ENCODE measurements around the gene GLDC.

The GLDC gene

GRCh38 chr9:6590772-6591384 lies 54.7 kb downstream of the GLDC start:
- no peak overlapping the region for H3K4me3 ChIP-seq (ENCODE audit: low read length)
- TF ChIP-seq CTCF (conservative IDR thresholded peaks at IDR 0.05; ENCODE audit: low read length), result no peak
- DNase-seq (ENCODE audit: low read depth), result no peak

DNA sequence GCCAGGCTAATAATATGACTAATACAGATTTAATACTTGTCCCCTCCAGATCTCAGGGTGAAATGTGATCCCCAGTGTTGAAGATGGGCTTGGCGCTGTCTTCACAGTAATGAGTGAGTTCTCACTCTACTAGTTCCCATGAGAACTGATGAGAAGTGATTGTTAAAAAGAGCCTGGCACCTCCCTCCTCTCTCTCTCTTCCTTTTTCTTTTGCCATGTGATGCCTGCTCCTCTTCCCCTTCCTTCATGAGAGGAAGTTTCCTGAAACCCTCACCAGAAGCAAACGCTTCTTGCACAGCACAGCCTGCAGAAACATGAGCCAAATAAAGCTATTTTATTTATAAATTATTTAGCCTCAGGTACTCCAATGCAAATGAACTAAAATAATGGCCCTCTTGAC lies 55.2 kb downstream of the GLDC start:
- no peak overlapping the region for H3K4me3 ChIP-seq (ENCODE audit: low read length)
- TF ChIP-seq CTCF (conservative IDR thresholded peaks at IDR 0.05; ENCODE audit: low read length), result no peak
- no peak for DNase-seq (ENCODE audit: low read depth)

DNA sequence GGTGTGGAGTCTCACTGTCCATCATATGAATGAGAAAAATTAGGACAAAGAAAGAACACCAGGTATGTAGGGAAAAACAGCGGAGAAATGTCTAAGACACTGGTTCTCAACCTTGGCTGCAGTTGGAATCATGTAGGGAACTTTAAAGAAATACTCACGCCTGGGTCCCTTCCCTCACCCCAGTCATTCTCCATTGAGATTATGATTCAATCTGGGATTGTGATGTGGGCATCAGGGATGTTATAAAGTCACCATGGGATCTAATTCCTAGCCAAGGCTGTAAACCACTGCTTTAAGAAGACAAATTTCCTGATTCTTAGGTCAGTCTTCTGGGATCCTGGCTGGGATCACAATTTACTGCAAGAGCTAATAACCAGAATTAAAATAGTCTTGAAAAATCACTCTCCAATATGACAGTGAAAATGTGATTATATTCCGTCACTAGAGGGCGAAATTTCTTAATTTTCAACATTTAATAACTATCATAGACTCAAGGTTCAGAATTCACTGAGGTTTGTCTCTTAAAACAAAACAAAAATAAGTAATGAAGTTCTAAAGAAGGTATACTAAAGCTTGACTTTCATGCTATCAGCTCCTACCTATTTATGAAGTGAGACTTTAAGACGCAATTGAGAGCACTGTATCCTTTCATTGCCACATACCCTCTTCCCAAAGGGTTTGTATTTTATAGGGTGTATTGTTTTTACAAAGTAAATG lies 60.5 kb downstream of the GLDC start:
- peak; percentile 44 for DNase-seq (ENCODE audit: low read depth)
- TF ChIP-seq CTCF (conservative IDR thresholded peaks at IDR 0.05; ENCODE audit: low read length), result peak; percentile 50
- H3K4me3 ChIP-seq (ENCODE audit: low read length), result no peak overlapping the region

GRCh38 chr9:6581253-6581652 lies 64.3 kb downstream of the GLDC start:
- H3K4me3 ChIP-seq (ENCODE audit: low read length), result no peak overlapping the region
- DNase-seq (ENCODE audit: low read depth), result no peak
- TF ChIP-seq CTCF (conservative IDR thresholded peaks at IDR 0.05; ENCODE audit: low read length), result no peak

GRCh38 chr9:6579613-6580012 lies 65.9 kb downstream of the GLDC start:
- no peak for DNase-seq (ENCODE audit: low read depth)
- H3K4me3 ChIP-seq (ENCODE audit: low read length), result no peak overlapping the region
- TF ChIP-seq CTCF (conservative IDR thresholded peaks at IDR 0.05; ENCODE audit: low read length), result no peak

- no peak for DNase-seq (ENCODE audit: low read depth)
- TF ChIP-seq CTCF (conservative IDR thresholded peaks at IDR 0.05; ENCODE audit: low read length), result no peak
- H3K4me3 ChIP-seq (ENCODE audit: low read length), result no peak overlapping the region
Measured at GRCh38 chr9:6576987-6577386, 68.5 kb downstream of the GLDC start.
